Ectodermal cell (in vitro differentiated cells): Measurements from ENCODE around the gene ARPC1A. TPM values are rescaled to one million over a fixed set of nuclear protein-coding genes. Genes with fewer than 3 reads are reported as not detected.
"Not testable (repeated sequence)": the region's sequence is repeated elsewhere in the genome, so short reads cannot be mapped to it uniquely, and the experiment has no call there.

Experiments used
- H3K27ac ChIP-seq: 2 replicates; pipeline ENCODE4 v1.7.0; 2013; ENCODE audit warnings: mild to moderate bottlenecking, low read depth, low read length; ENCODE audit not compliant: insufficient read depth, poor library complexity, severe bottlenecking
- H3K27me3 ChIP-seq: 2 replicates; pipeline ENCODE4 v1.7.0; 2013; ENCODE audit warnings: mild to moderate bottlenecking, low read length; ENCODE audit not compliant: insufficient read depth, control insufficient read depth, poor library complexity, severe bottlenecking
- H3K36me3 ChIP-seq: one replicate; pipeline ENCODE4 v1.7.0; 2013; ENCODE audit warnings: low read length; ENCODE audit not compliant: control insufficient read depth, insufficient read depth
- H3K4me1 ChIP-seq: one replicate; pipeline ENCODE4 v1.7.0; 2013; ENCODE audit warnings: low read length; ENCODE audit not compliant: control insufficient read depth, insufficient read depth
- H3K4me3 ChIP-seq: 2 replicates; pipeline ENCODE4 v1.7.0; 2013; ENCODE audit warnings: low read depth, low read length, control low read depth; ENCODE audit not compliant: insufficient read depth
- H3K9me3 ChIP-seq: 2 replicates; pipeline ENCODE4 v1.7.0; 2013; ENCODE audit warnings: mild to moderate bottlenecking, low read length, moderate library complexity; ENCODE audit not compliant: control insufficient read depth
- WGBS, 2 experiments: methylation state at CpG; one replicate each; pipeline ENCODE4 v1.1.7; 2013; ENCODE audit warnings: missing lambda C conversion rate in 2 of 2; 5-methylcytosine and 5-hydroxymethylcytosine counted together
- polyA plus RNA-seq, 4 experiments: library from polyadenylated mRNA; stranded (reverse); fragments of 50-300 nt; gene quantifications; one replicate each; pipeline ENCODE4 v1.2.3, GENCODE V29; 2013

The ARPC1A gene
- 162 TPM for polyA plus RNA-seq (2013, experiment 1 of 4)
- polyA plus RNA-seq (2013, experiment 2 of 4), result 173 TPM
- 146 TPM for polyA plus RNA-seq (2013, experiment 3 of 4)
- polyA plus RNA-seq (2013, experiment 4 of 4), result 161 TPM

DNA sequence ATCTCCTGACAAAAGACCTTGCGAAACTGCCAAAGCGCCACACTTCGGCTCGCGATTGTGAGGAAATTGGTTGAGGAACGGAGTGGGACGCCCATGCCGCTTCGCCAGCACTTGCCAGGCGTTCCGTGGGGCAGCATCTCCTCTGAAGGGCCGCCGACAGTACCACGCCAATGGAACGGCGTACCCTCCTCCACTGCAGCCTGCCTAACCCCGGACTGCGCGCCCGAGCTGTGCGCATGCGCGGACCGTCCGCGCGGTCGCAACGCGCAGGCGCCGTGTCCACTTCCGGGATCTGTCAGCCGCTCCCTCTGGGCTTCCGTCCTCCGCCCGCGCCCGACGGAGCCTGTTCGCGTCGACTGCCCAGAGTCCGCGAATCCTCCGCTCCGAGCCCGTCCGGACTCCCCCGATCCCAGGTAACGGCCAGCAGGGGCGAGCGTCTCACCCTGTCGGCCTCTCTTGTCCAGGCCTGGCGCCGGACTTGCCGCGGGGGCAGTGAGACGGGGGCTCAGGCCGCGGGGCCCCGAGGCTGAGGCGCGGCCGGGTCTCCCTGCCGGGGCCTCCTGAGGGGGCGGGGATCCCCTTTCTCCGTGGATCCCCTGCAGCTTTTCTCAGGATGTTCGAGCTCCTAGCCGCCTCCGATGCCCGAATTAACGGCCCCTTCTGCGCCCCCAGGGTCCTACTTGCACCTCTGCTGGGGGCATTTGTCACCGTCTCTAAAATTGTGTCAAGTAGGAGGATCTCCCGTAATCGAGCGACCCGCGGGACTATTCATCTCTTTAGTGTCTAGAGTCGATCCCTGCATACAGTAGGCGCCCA, at the start of gene ARPC1A:
TSS of gene ARPC1A (plus strand) at position 307 of the 816 bp plus-strand sequence. CDS start 7,456 bp downstream, outside the sequence.
- WGBS, 2 experiments, result 0% methylated on average over 82 of the region's 82 CpGs
- H3K27me3 ChIP-seq, result no peaks in the 10 kb centered on the region
- no peaks in the 10 kb centered on the region for H3K36me3 ChIP-seq
- H3K9me3 ChIP-seq, result no peaks in the 10 kb centered on the region
- H3K4me3 ChIP-seq, result peak within 1 kb of the TSS; percentile 93
- no peaks in the 10 kb centered on the region for H3K4me1 ChIP-seq
- peak within 1 kb of the TSS; percentile 30 for H3K27ac ChIP-seq

DNA sequence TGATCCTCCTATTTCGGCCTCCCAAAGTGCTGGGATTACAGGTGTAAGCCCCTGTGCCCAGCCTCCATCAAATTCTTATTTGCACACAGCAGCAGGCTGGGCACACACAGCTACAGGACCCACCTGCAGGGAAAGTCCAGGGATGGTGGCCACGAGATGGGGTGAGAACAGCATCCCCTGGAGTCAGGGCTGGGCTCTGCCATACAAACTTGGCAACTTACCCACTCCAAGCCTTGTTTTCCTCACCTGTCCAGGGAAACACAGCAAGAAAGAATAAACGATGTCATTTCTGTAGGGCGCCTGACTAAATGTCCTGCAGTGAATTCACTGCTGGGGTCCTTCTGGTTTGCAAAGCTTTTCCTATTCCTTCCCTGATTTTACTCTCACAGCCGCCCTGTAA, 47.5 kb upstream of the ARPC1A start:
- no peak overlapping the region for H3K27ac ChIP-seq
- H3K36me3 ChIP-seq, result no peaks in the 10 kb centered on the region
- no peak overlapping the region for H3K4me3 ChIP-seq
- no peaks in the 10 kb centered on the region for H3K27me3 ChIP-seq
- H3K9me3 ChIP-seq, result no peaks in the 10 kb centered on the region
- 86 to 89% methylated on average over 5 of the region's 5 CpGs for WGBS, 2 experiments
- H3K4me1 ChIP-seq, result no peaks in the 10 kb centered on the region

DNA sequence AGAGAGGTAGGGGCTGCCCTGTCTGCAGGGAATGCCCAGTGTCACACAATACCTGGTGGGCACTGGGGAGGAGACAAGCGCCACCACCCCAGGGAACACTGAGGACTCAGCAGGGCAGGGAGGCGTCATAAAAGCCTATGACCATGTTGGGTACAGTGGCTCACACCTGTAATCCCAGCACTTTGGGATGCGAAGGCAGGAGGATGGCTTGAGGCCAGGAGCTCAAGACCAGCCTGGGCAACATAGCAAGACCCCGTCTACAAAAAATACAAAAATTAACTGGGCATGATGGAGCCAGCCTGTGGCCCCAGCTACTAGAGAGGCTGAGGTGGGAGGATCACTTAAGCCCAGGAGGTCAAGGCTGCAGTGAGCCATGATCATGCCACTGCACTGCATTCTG, 41.5 kb upstream of the ARPC1A start:
- not testable (repeated sequence) for H3K4me1 ChIP-seq, H3K4me3 ChIP-seq, H3K27me3 ChIP-seq, H3K9me3 ChIP-seq, H3K36me3 ChIP-seq, H3K27ac ChIP-seq
- 94% methylated on average over 4 of the region's 4 CpGs for WGBS, 2 experiments

DNA sequence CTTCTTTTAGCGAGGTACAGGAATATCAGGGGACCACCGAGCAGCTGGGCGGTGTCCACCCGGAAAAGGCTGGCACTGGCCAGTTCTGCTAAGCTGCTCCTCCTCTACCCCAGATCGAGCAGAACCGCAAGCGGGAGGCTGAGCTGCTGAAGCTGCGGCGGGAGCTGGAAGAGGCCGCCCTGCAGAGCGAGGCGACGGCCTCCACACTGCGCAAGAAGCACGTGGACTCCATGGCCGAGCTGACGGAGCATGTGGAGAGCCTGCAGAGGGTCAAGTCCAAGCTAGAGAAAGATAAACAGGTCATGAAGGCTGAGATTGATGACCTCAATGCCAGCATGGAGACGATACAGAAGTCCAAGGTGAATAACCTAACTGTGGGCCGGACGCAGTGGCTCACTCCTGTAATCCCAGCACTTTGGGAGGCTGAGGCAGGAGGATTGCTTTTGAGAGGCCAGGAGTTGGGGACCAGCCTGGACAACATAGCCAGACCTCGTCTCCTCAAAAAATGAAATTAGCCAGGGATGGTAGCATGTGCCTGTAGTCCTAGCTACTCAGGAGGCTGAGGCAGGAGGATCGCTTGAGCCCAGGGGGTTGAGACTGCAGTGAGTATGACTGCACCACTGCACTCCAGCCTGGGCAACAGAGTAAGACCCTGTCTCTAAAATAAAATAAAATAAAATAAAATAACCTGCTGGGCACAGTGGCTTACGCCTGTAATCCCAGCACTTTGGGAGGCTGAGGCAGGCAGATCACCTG, 37.7 kb upstream of the ARPC1A start:
- 92 to 94% methylated on average over 23 of the region's 23 CpGs for WGBS, 2 experiments
- Histone ChIP-seq H3K4me3 (no peak overlapping the region), H3K27ac (no peak overlapping the region), H3K27me3 (no peaks in the 10 kb centered on the region), H3K9me3 (no peaks in the 10 kb centered on the region), H3K36me3 (no peaks in the 10 kb centered on the region), H3K4me1 (no peaks in the 10 kb centered on the region)

DNA sequence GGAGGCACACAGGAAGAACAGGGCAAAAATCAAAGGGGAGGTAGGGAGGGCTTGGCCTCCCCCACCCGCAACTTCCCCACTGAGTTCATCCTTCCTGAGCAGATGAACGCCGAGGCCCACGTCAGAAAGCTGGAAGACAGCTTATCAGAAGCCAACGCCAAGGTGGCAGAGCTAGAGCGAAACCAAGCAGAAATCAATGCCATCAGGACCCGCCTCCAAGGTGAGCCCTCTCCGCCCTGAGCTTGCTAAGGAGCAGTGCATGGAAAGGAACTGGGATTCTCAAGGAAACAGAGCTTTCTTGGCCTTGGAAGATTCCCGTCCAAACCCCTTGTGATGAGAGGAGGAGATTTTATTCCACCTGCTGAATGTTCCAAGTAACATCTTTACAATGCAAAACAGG, 36.5 kb upstream of the ARPC1A start:
- no peaks in the 10 kb centered on the region for H3K9me3 ChIP-seq
- no peak overlapping the region for H3K4me3 ChIP-seq
- H3K4me1 ChIP-seq, result no peaks in the 10 kb centered on the region
- no peaks in the 10 kb centered on the region for H3K27me3 ChIP-seq
- 82 to 88% methylated on average over 9 of the region's 9 CpGs for WGBS, 2 experiments
- H3K36me3 ChIP-seq, result no peaks in the 10 kb centered on the region
- no peak overlapping the region for H3K27ac ChIP-seq

DNA sequence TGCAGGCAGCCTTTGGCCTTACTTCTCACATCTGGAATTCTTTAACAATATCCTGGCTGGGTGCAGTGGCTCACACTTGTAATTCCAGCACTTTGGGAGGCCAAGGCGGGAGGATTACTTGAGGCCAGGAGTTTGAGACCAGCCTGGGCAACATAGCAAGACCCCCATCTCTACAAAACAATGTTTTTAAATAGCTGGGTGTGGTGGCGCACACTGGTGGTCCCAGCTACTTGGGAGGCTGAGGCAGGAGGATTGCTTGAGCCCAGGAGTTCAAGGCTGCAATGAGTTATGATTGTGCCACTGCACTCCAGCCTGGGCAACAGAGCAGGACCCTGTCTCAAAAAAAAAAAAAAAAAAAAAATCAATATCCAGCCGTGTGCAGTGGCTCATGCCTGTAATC, 35.5 kb upstream of the ARPC1A start:
- 86 to 96% methylated on average over 3 of the region's 3 CpGs for WGBS, 2 experiments

DNA sequence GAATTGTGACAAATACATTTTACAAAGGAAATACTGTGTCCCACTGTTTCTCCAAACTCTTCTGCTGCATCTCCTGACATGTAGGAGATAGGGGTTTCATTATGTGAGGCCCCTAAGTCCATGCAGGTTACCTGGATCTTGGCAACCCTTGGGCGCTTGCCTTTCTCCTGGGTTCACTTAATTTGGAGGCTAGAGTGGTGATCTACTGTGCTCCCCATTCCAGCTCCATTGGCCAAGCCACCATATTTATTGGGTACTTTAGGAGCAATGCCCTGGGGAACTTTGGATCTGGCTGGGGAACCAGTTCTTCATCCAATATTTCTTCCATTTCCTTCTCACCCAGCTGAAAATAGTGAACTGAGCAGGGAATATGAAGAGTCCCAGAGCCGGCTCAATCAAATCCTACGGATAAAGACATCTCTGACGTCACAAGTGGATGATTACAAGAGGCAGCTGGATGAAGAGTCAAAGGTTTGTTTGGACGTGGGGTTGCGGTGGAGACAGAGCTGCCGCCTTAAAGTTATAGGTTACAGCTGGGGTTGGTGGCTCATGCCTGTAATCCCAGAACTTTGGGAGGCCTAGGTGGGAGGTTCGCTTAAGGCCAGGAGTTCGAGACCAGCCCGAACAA, 34.6 kb upstream of the ARPC1A start:
- no peak overlapping the region for H3K27ac ChIP-seq
- no peaks in the 10 kb centered on the region for H3K9me3 ChIP-seq
- H3K27me3 ChIP-seq, result no peaks in the 10 kb centered on the region
- no peaks in the 10 kb centered on the region for H3K36me3 ChIP-seq
- H3K4me3 ChIP-seq, result no peak overlapping the region
- 95 to 96% methylated on average over 7 of the region's 10 CpGs for WGBS, 2 experiments
- H3K4me1 ChIP-seq, result no peaks in the 10 kb centered on the region

More for the DNA sequence above, 35.5 kb upstream of the ARPC1A start:
- not testable (repeated sequence) for H3K27me3 ChIP-seq, H3K27ac ChIP-seq, H3K4me3 ChIP-seq, H3K4me1 ChIP-seq, H3K36me3 ChIP-seq, H3K9me3 ChIP-seq

DNA sequence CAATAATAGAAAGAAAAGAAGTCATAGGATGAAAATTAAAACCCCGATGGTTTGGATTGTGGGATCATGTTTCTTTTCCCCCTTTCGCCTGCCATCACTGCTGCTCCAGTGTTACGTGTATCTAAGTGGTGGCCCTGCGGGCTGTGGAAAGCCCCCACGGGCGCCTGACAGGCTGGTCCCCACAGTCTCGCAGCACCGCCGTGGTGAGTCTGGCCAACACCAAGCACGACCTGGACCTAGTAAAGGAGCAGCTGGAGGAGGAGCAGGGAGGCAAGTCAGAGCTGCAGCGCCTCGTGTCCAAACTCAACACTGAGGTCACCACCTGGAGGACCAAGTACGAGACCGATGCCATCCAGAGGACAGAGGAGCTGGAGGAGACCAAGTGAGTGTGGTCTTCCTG, 33.6 kb upstream of the ARPC1A start:
- WGBS, 2 experiments, result 92 to 93% methylated on average over 14 of the region's 14 CpGs
- Histone ChIP-seq H3K27me3 (no peaks in the 10 kb centered on the region), H3K27ac (no peak overlapping the region), H3K4me3 (no peak overlapping the region), H3K36me3 (no peaks in the 10 kb centered on the region), H3K4me1 (no peaks in the 10 kb centered on the region), H3K9me3 (no peaks in the 10 kb centered on the region)

DNA sequence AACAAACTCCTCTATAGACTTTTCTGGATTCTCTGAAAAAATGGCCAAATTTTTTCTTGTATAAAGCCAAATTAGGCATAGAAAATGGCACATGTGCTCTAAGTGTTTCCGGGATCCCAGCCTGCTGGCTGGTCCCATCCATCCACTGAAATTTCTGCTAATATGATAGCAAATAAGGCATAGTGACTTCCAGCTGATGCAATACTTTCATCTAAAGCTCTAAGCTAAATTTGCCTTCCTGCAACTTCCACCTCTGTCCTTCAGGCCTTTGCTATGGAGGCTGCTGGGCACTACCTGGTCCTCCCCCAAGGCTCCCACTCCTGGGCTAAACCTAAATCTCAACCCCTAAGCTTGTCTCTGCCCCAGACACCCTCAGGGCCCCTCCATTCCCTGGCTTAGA, 32.5 kb upstream of the ARPC1A start:
- H3K9me3 ChIP-seq, result no peaks in the 10 kb centered on the region
- no peaks in the 10 kb centered on the region for H3K4me1 ChIP-seq
- H3K27ac ChIP-seq, result no peak overlapping the region
- no peak overlapping the region for H3K4me3 ChIP-seq
- H3K27me3 ChIP-seq, result no peaks in the 10 kb centered on the region
- no peaks in the 10 kb centered on the region for H3K36me3 ChIP-seq
- WGBS, 2 experiments, result 97 to 100% methylated on average over 1 of the region's 1 CpG

DNA sequence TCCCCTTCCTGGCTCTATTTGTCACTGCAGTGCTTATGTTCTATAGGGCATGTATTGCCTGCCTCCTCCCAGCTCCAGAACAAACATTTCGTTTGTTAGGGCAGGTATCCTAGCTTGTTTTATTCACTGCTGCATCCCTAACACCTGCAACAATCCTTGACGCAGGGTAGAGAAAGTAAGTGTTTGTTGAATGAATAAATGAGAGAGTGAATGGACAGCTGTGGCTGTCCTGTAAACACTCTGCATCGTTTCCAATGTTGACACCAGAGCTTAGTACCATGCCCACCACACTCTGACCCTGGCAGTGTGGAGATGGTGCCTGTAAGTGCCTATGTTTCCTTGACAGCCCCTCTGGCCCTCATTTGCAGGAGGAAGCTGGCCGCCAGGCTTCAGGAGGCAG, 32.0 kb upstream of the ARPC1A start:
- H3K4me3 ChIP-seq, result no peak overlapping the region
- 86 to 89% methylated on average over 4 of the region's 4 CpGs for WGBS, 2 experiments
- H3K36me3 ChIP-seq, result no peaks in the 10 kb centered on the region
- H3K27me3 ChIP-seq, result no peaks in the 10 kb centered on the region
- no peak overlapping the region for H3K27ac ChIP-seq
- H3K9me3 ChIP-seq, result no peaks in the 10 kb centered on the region
- no peaks in the 10 kb centered on the region for H3K4me1 ChIP-seq
